ENCODE data around the gene CFI.

- TF ChIP-seq, protein P1, sequence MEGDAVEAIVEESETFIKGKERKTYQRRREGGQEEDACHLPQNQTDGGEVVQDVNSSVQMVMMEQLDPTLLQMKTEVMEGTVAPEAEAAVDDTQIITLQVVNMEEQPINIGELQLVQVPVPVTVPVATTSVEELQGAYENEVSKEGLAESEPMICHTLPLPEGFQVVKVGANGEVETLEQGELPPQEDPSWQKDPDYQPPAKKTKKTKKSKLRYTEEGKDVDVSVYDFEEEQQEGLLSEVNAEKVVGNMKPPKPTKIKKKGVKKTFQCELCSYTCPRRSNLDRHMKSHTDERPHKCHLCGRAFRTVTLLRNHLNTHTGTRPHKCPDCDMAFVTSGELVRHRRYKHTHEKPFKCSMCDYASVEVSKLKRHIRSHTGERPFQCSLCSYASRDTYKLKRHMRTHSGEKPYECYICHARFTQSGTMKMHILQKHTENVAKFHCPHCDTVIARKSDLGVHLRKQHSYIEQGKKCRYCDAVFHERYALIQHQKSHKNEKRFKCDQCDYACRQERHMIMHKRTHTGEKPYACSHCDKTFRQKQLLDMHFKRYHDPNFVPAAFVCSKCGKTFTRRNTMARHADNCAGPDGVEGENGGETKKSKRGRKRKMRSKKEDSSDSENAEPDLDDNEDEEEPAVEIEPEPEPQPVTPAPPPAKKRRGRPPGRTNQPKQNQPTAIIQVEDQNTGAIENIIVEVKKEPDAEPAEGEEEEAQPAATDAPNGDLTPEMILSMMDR (conservative IDR thresholded peaks at IDR 0.05; ENCODE audit: low read length), result no peak
- no peak for TF ChIP-seq EZH2phosphoT487 (IDR thresholded peaks at IDR 0.05; ENCODE audit: borderline replicate concordance, low read depth, low read length)
These were observed 56.0 kb downstream of the CFI start for GRCh38 chr4:109745830-109746229.
